ENCODE results near the gene MAP3K13.

The MAP3K13 gene

GRCh38 chr3:185337231-185337816 is 25.6 kb upstream of the MAP3K13 start:
- Histone ChIP-seq H3K4me3 (ENCODE audit: low read length) (no peak overlapping the region), H3K4me1 (ENCODE audit: low read length) (peaks cover 8% of the 10 kb centered on the region), H3K27ac (ENCODE audit: low read length) (no peak overlapping the region), H2AFZ (ENCODE audit: low read depth, low read length) (no peak overlapping the region), H4K20me1 (ENCODE audit: insufficient read depth, low read length) (no peaks in the 10 kb centered on the region), H3K27me3 (ENCODE audit: low read depth, low read length) (no peaks in the 10 kb centered on the region), H3K9me3 (ENCODE audit: insufficient read depth, low read length) (no peaks in the 10 kb centered on the region), H3K9ac (ENCODE audit: low read length) (no peak overlapping the region), H3K79me2 (ENCODE audit: low read length) (no peaks in the 10 kb centered on the region), H3K4me2 (ENCODE audit: low read length) (no peak overlapping the region), H3K36me3 (replicated peaks; ENCODE audit: low read depth, low read length) (no peaks in the 10 kb centered on the region)
- TF ChIP-seq, protein P1, sequence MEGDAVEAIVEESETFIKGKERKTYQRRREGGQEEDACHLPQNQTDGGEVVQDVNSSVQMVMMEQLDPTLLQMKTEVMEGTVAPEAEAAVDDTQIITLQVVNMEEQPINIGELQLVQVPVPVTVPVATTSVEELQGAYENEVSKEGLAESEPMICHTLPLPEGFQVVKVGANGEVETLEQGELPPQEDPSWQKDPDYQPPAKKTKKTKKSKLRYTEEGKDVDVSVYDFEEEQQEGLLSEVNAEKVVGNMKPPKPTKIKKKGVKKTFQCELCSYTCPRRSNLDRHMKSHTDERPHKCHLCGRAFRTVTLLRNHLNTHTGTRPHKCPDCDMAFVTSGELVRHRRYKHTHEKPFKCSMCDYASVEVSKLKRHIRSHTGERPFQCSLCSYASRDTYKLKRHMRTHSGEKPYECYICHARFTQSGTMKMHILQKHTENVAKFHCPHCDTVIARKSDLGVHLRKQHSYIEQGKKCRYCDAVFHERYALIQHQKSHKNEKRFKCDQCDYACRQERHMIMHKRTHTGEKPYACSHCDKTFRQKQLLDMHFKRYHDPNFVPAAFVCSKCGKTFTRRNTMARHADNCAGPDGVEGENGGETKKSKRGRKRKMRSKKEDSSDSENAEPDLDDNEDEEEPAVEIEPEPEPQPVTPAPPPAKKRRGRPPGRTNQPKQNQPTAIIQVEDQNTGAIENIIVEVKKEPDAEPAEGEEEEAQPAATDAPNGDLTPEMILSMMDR (IDR thresholded peaks at IDR 0.05; ENCODE audit: low read depth, low read length) = no peak
- TF ChIP-seq EZH2phosphoT487 (IDR thresholded peaks at IDR 0.05; ENCODE audit: low read depth) = no peak

DNA sequence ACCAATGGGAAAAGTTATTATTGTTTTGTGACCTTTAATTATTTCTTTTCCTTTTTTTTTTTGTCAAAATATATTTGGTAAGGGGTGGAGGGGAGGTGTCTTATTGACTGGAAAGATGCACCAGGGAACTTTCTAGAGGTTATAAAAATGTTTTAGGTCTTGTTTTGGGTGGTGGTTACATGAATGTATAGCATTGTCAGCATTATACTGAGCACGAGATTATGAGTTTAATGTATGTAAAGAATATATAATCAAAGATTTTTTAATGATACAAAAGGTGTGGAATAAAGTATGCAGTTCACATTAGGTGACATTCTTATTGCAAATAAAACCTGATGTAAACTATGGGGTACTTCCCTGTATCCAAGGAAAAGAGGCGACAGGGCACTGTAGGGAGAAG is 23.0 kb upstream of the MAP3K13 start:
- Histone ChIP-seq H3K36me3 (replicated peaks; ENCODE audit: low read depth, low read length) (no peaks in the 10 kb centered on the region), H3K27me3 (ENCODE audit: low read depth, low read length) (no peaks in the 10 kb centered on the region), H3K9ac (ENCODE audit: low read length) (no peak overlapping the region), H3K27ac (ENCODE audit: low read length) (no peak overlapping the region), H3K9me3 (ENCODE audit: insufficient read depth, low read length) (no peaks in the 10 kb centered on the region), H4K20me1 (ENCODE audit: insufficient read depth, low read length) (no peaks in the 10 kb centered on the region), H3K4me2 (ENCODE audit: low read length) (no peak overlapping the region), H3K4me3 (ENCODE audit: low read length) (no peak overlapping the region), H2AFZ (ENCODE audit: low read depth, low read length) (no peak overlapping the region), H3K79me2 (ENCODE audit: low read length) (no peaks in the 10 kb centered on the region), H3K4me1 (ENCODE audit: low read length) (no peaks in the 10 kb centered on the region)
- TF ChIP-seq, protein P1 (IDR thresholded peaks at IDR 0.05; ENCODE audit: low read depth, low read length) = no peak
- no peak for TF ChIP-seq EZH2phosphoT487 (IDR thresholded peaks at IDR 0.05; ENCODE audit: low read depth)

- Histone ChIP-seq H3K79me2 (ENCODE audit: low read length) (no peaks in the 10 kb centered on the region), H3K27me3 (ENCODE audit: low read depth, low read length) (no peaks in the 10 kb centered on the region), H3K9me3 (ENCODE audit: insufficient read depth, low read length) (no peaks in the 10 kb centered on the region), H3K4me3 (ENCODE audit: low read length) (no peak overlapping the region), H3K4me1 (ENCODE audit: low read length) (no peaks in the 10 kb centered on the region), H3K27ac (ENCODE audit: low read length) (no peak overlapping the region), H2AFZ (ENCODE audit: low read depth, low read length) (no peak overlapping the region), H4K20me1 (ENCODE audit: insufficient read depth, low read length) (no peaks in the 10 kb centered on the region), H3K36me3 (replicated peaks; ENCODE audit: low read depth, low read length) (no peaks in the 10 kb centered on the region), H3K4me2 (ENCODE audit: low read length) (no peak overlapping the region), H3K9ac (ENCODE audit: low read length) (no peak overlapping the region)
- TF ChIP-seq, protein P1 (IDR thresholded peaks at IDR 0.05; ENCODE audit: low read depth, low read length) = no peak
- no peak for TF ChIP-seq EZH2phosphoT487 (IDR thresholded peaks at IDR 0.05; ENCODE audit: low read depth)
Observed at GRCh38 chr3:185340751-185341150, 22.2 kb upstream of the MAP3K13 start.

- TF ChIP-seq, protein P1 (IDR thresholded peaks at IDR 0.05; ENCODE audit: low read depth, low read length) = no peak
- no peak for TF ChIP-seq EZH2phosphoT487 (IDR thresholded peaks at IDR 0.05; ENCODE audit: low read depth)
- H3K9ac ChIP-seq (ENCODE audit: low read length) = no peak overlapping the region
- H3K27ac ChIP-seq (ENCODE audit: low read length) = no peak overlapping the region
- H4K20me1 ChIP-seq (ENCODE audit: insufficient read depth, low read length) = no peaks in the 10 kb centered on the region
- no peaks in the 10 kb centered on the region for H3K79me2 ChIP-seq (ENCODE audit: low read length)
- no peak overlapping the region for H3K4me2 ChIP-seq (ENCODE audit: low read length)
- no peak overlapping the region for H3K4me3 ChIP-seq (ENCODE audit: low read length)
- no peak overlapping the region for H2AFZ ChIP-seq (ENCODE audit: low read depth, low read length)
- no peaks in the 10 kb centered on the region for H3K27me3 ChIP-seq (ENCODE audit: low read depth, low read length)
- H3K9me3 ChIP-seq (ENCODE audit: insufficient read depth, low read length) = no peaks in the 10 kb centered on the region
- no peaks in the 10 kb centered on the region for H3K36me3 ChIP-seq (replicated peaks; ENCODE audit: low read depth, low read length)
- H3K4me1 ChIP-seq (ENCODE audit: low read length) = no peaks in the 10 kb centered on the region
Observed at GRCh38 chr3:185341616-185342458, 21.1 kb upstream of the MAP3K13 start.
